GM12891 (cell line): Measurements from ENCODE around the gene HAGH.
"Not testable (repeated sequence)": the region's sequence is repeated elsewhere in the genome, so short reads cannot be mapped to it uniquely, and the experiment has no call there.

Experiments used
- PAX5 ChIP-seq: IDR thresholded peaks from 2 replicates; pipeline ENCODE4 v1.6.1; 2011; ENCODE audit warnings: low read length, moderate library complexity, mild to moderate bottlenecking; ENCODE audit not compliant: insufficient read depth, severe bottlenecking
- POLR2A ChIP-seq: IDR thresholded peaks from 2 replicates; pipeline ENCODE4 v1.6.1; 2011; ENCODE audit warnings: low read depth, low read length, control low read depth
- POLR2AphosphoS5 ChIP-seq: IDR thresholded peaks from 2 replicates; pipeline ENCODE4 v1.6.1; 2011; ENCODE audit warnings: low read depth, low read length, control low read depth
- TAF1 ChIP-seq: IDR thresholded peaks from 2 replicates; pipeline ENCODE4 v1.6.1; 2011; ENCODE audit warnings: low read depth, low read length, control low read depth

GRCh38 chr16:1799263-1799662 lies 27.4 kb downstream of the HAGH start:
- not testable (repeated sequence) for TF ChIP-seq TAF1, POLR2A, POLR2AphosphoS5, PAX5
